WERI-Rb-1 (cell line): ENCODE data around the gene CEMIP.

ENCODE experiments used
- DNase-seq: peaks from one replicate; pipeline ENCODE4 v3.0.0-alpha.2; 2020
- H3K27ac ChIP-seq: fragments of 250-450 bp; sonication (Bioruptor Pico); 2 replicates; pipeline ENCODE4 v1.5.1; 2020; ENCODE audit warnings: mild to moderate bottlenecking, moderate library complexity
- H3K27me3 ChIP-seq: fragments of 250-450 bp; sonication (Bioruptor Pico); 2 replicates; pipeline ENCODE4 v1.5.1; 2021; ENCODE audit warnings: mild to moderate bottlenecking, low read depth, moderate library complexity; ENCODE audit not compliant: insufficient read depth, severe bottlenecking
- H3K36me3 ChIP-seq: fragments of 250-450 bp; sonication (Bioruptor Pico); 2 replicates; pipeline ENCODE4 v1.5.1; 2020; ENCODE audit warnings: mild to moderate bottlenecking, moderate library complexity
- H3K4me3 ChIP-seq: 2 replicates; pipeline ENCODE4 v1.5.1; 2011; ENCODE audit warnings: low read depth, mild to moderate bottlenecking, control low read depth, low read length
- H3K9me3 ChIP-seq: fragments of 250-450 bp; sonication (Bioruptor Pico); 2 replicates; pipeline ENCODE4 v1.5.1; 2021; ENCODE audit warnings: mild to moderate bottlenecking, moderate library complexity; ENCODE audit not compliant: severe bottlenecking
- CTCF ChIP-seq: IDR thresholded peaks from 2 replicates; pipeline ENCODE4 v1.5.1; 2011; ENCODE audit warnings: low read depth, mild to moderate bottlenecking, control low read depth, inconsistent platforms, low read length

Gene CEMIP

GRCh38 chr15:80769829-80770705, 9.1 kb upstream of the CEMIP start:
- Histone ChIP-seq H3K4me3 (no peak overlapping the region), H3K27ac (no peak overlapping the region)

GRCh38 chr15:80773122-80773551, 6.0 kb upstream of the CEMIP start:
- no peak for TF ChIP-seq CTCF
- H3K27me3 ChIP-seq: peaks cover 4% of the 10 kb centered on the region
- H3K27ac ChIP-seq: no peak overlapping the region
- no peak overlapping the region for H3K4me3 ChIP-seq
- no peaks in the 10 kb centered on the region for H3K36me3 ChIP-seq
- peak; percentile 11 for DNase-seq
- H3K9me3 ChIP-seq: no peaks in the 10 kb centered on the region

More at GRCh38 chr15:80769829-80770705, 9.1 kb upstream of the CEMIP start:
- H3K36me3 ChIP-seq: no peaks in the 10 kb centered on the region
- no peak for TF ChIP-seq CTCF
- no peak for DNase-seq
- no peaks in the 10 kb centered on the region for H3K9me3 ChIP-seq
- no peaks in the 10 kb centered on the region for H3K27me3 ChIP-seq

DNA sequence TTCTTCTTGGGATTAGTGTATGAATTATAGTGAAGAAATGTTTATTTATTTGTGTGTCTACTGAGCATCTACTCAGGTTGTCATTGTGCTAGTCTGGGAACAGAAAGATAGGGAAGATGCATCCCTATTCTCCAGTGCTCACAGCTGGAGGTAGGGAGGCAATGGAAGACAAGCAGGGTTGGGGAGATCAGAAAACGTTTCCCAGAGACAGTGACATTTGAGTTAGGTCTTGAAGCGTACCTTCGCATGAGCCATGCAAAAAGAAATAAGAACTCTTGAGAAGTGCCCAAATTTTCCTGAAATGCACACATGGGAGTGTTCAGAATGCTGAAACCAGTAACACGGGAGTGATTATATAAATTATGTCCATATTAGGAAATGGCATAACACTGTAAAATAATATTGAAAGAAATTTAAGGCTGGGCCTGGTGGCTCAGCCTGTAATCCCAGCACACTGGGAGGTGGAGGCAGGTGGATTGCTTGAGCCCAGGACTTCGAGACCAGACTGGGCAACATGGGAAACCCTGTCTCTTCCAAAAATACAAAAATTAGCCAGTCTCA, 5.3 kb upstream of the CEMIP start:
- Histone ChIP-seq H3K27me3 (peaks cover 11% of the 10 kb centered on the region), H3K9me3 (no peaks in the 10 kb centered on the region), H3K27ac (no peak overlapping the region), H3K36me3 (no peaks in the 10 kb centered on the region), H3K4me3 (no peak overlapping the region)
- no peak for TF ChIP-seq CTCF
- DNase-seq: no peak

GRCh38 chr15:80774486-80774885, 4.7 kb upstream of the CEMIP start:
- Histone ChIP-seq H3K9me3 (no peaks in the 10 kb centered on the region), H3K36me3 (no peaks in the 10 kb centered on the region), H3K27ac (no peak overlapping the region), H3K4me3 (no peak overlapping the region), H3K27me3 (peaks cover 17% of the 10 kb centered on the region)
- no peak for DNase-seq
- no peak for TF ChIP-seq CTCF

GRCh38 chr15:80775338-80775737, 3.8 kb upstream of the CEMIP start:
- no peak overlapping the region for H3K27ac ChIP-seq
- peaks cover 26% of the 10 kb centered on the region for H3K27me3 ChIP-seq
- TF ChIP-seq CTCF: no peak
- no peak for DNase-seq
- no peaks in the 10 kb centered on the region for H3K9me3 ChIP-seq
- no peak overlapping the region for H3K4me3 ChIP-seq
- no peaks in the 10 kb centered on the region for H3K36me3 ChIP-seq
